Keratinocyte (primary cell): ENCODE data around the gene ASTN2. TPM values are rescaled to one million over a fixed set of nuclear protein-coding genes. Genes with fewer than 3 reads are reported as not detected.

Source experiments
- DNase-seq: peaks from one replicate; pipeline ENCODE4 v3.0.0-alpha.2; 2011; ENCODE audit warnings: low read depth, missing footprints, low spot score
- FAIRE-seq: peaks from 2 replicates; lab custom pipeline; 2011; peaks lifted over from hg19 to GRCh38; lab: Jason Lieb, UNC
- H2AFZ ChIP-seq: 2 replicates; pipeline ENCODE4 v1.6.0; 2012; ENCODE audit warnings: low read length, control low read depth, inconsistent platforms; ENCODE audit not compliant: control insufficient read depth
- H3K27ac ChIP-seq: 2 replicates; pipeline ENCODE4 v1.5.1; 2011; ENCODE audit warnings: low read length; ENCODE audit not compliant: control insufficient read depth, insufficient read depth
- H3K27me3 ChIP-seq: 3 replicates; pipeline ENCODE4 v1.6.0; 2011; ENCODE audit warnings: low read length; ENCODE audit not compliant: control insufficient read depth, insufficient read depth; ENCODE audit errors: extremely low read depth
- H3K36me3 ChIP-seq, 2 experiments: 2 replicates in 1 of 2; 3 replicates in 1 of 2; pipeline ENCODE4 v1.5.1; 2011; ENCODE audit warnings: low read length in 2 of 2, mild to moderate bottlenecking in 1 of 2; ENCODE audit not compliant: control insufficient read depth in 2 of 2, insufficient read depth in 2 of 2; ENCODE audit errors: extremely low read depth in 1 of 2
- H3K4me1 ChIP-seq: 3 replicates; pipeline ENCODE4 v1.5.1; 2011; ENCODE audit warnings: low read length; ENCODE audit not compliant: control insufficient read depth, insufficient read depth; ENCODE audit errors: extremely low read depth
- H3K4me2 ChIP-seq: 3 replicates; pipeline ENCODE4 v1.6.0; 2011; ENCODE audit warnings: low read depth, low read length; ENCODE audit not compliant: control insufficient read depth, insufficient read depth; ENCODE audit errors: extremely low read depth
- H3K4me3 ChIP-seq, 3 experiments: fragments of 200-600 bp in 1 of 3; sonication (generic) in 1 of 3; 2 replicates in 2 of 3; 3 replicates in 1 of 3; pipeline ENCODE4 v1.5.1; 2011 to 2016; ENCODE audit warnings: low read length in 3 of 3, mild to moderate bottlenecking in 3 of 3, control low read depth in 2 of 3, inconsistent platforms in 1 of 3, low read depth in 1 of 3, mixed read lengths in 1 of 3, mixed run types in 1 of 3, moderate library complexity in 1 of 3; ENCODE audit not compliant: control insufficient read depth in 2 of 3, insufficient read depth in 2 of 3; ENCODE audit errors: extremely low read depth in 1 of 3
- H3K79me2 ChIP-seq: 2 replicates; pipeline ENCODE4 v1.6.0; 2012; ENCODE audit warnings: low read length; ENCODE audit not compliant: control insufficient read depth, insufficient read depth
- H3K9ac ChIP-seq: 3 replicates; pipeline ENCODE4 v1.6.0; 2011; ENCODE audit warnings: low read length; ENCODE audit not compliant: control insufficient read depth, insufficient read depth; ENCODE audit errors: extremely low read depth
- H3K9me1 ChIP-seq: 3 replicates; pipeline ENCODE4 v1.6.0; 2011; ENCODE audit warnings: low read length; ENCODE audit not compliant: control insufficient read depth, insufficient read depth; ENCODE audit errors: extremely low read depth
- H3K9me3 ChIP-seq: 2 replicates; pipeline ENCODE4 v1.5.1; 2012; ENCODE audit warnings: low read depth, low read length; ENCODE audit not compliant: control insufficient read depth
- H4K20me1 ChIP-seq: 3 replicates; pipeline ENCODE4 v1.6.0; 2011; ENCODE audit warnings: low read length; ENCODE audit not compliant: control insufficient read depth, insufficient read depth; ENCODE audit errors: extremely low read depth
- EZH2 ChIP-seq: IDR thresholded peaks from one replicate; pipeline ENCODE4 v1.6.1; 2012; ENCODE audit warnings: inconsistent platforms, mild to moderate bottlenecking, low read length, moderate library complexity
- dilution Hi-C: fragments of 300-500 bp; cut with MboI; formaldehyde crosslinking; loops from one replicate; pipeline ENCODE4 v1.7.0; 2020; ENCODE audit warnings: low sequenced_read_pairs; ENCODE audit not compliant: extremely low pct_ligation_motif_present
- polyA plus RNA-seq, 5 experiments: library from polyadenylated mRNA; depleted of rRNA in 3 of 5; stranded (reverse) in 3 of 5; stranded (forward) in 1 of 5; unstranded in 1 of 5; fragments of >200 nt; gene quantifications; 1 replicate in 1 of 5; 2 replicates in 3 of 5; 3 replicates in 1 of 5; pipeline versions ENCODE4 v1.2.1 to v1.2.3, GENCODE V29; 2011 to 2012; ENCODE audit warnings: missing spikeins in 2 of 5, low read depth in 1 of 5, low replicate concordance in 1 of 5
- TF ChIP-seq, protein P1 (sequence below), 3 experiments: IDR thresholded peaks in 1 of 3; conservative IDR thresholded peaks in 1 of 3; optimal IDR thresholded peaks in 1 of 3; 2 replicates in 2 of 3; 3 replicates in 1 of 3; pipeline versions ENCODE3 to v1.5.1; 2011; ENCODE audit warnings: low read length in 3 of 3, mild to moderate bottlenecking in 3 of 3, moderate library complexity in 2 of 3, control low read depth in 1 of 3, inconsistent platforms in 1 of 3; ENCODE audit not compliant: insufficient read depth in 2 of 3; ENCODE audit errors: extremely low read depth in 1 of 3

ASTN2 gene
- polyA plus RNA-seq, 1 donor (not counting 4 experiments of a cell fraction or from before 2014, with no cell fraction given) = 0.31 TPM

GRCh38 chr9:117461386-117461785 lies 46.5 kb upstream of the ASTN2 start:
- H3K36me3 ChIP-seq = no peaks in the 10 kb centered on the region
- DNase-seq (no peak), FAIRE-seq (no peak)
- no peak overlapping the region for H3K27ac ChIP-seq
- H3K9ac ChIP-seq = no peak overlapping the region
- H2AFZ ChIP-seq = no peak overlapping the region
- H3K4me2 ChIP-seq = no peak overlapping the region
- dilution Hi-C loops = no loop called here
- no peaks in the 10 kb centered on the region for H3K79me2 ChIP-seq
- H3K9me1 ChIP-seq = no peaks in the 10 kb centered on the region
- TF ChIP-seq, protein P1, sequence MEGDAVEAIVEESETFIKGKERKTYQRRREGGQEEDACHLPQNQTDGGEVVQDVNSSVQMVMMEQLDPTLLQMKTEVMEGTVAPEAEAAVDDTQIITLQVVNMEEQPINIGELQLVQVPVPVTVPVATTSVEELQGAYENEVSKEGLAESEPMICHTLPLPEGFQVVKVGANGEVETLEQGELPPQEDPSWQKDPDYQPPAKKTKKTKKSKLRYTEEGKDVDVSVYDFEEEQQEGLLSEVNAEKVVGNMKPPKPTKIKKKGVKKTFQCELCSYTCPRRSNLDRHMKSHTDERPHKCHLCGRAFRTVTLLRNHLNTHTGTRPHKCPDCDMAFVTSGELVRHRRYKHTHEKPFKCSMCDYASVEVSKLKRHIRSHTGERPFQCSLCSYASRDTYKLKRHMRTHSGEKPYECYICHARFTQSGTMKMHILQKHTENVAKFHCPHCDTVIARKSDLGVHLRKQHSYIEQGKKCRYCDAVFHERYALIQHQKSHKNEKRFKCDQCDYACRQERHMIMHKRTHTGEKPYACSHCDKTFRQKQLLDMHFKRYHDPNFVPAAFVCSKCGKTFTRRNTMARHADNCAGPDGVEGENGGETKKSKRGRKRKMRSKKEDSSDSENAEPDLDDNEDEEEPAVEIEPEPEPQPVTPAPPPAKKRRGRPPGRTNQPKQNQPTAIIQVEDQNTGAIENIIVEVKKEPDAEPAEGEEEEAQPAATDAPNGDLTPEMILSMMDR (optimal IDR thresholded peaks at IDR 0.05 in 1 of 3, IDR thresholded peaks at IDR 0.05 in 1 of 3, conservative IDR thresholded peaks at IDR 0.05 in 1 of 3; ENCODE audit: extremely low read depth in 1 of 3, insufficient read depth in 2 of 3, low read length in 3 of 3) = no peak
- no peak for TF ChIP-seq EZH2
- H3K4me1 ChIP-seq = no peaks in the 10 kb centered on the region
- no peaks in the 10 kb centered on the region for H3K27me3 ChIP-seq
- H3K9me3 ChIP-seq = no peaks in the 10 kb centered on the region
- H3K4me3 ChIP-seq = no peak overlapping the region
- H4K20me1 ChIP-seq = no peaks in the 10 kb centered on the region

DNA sequence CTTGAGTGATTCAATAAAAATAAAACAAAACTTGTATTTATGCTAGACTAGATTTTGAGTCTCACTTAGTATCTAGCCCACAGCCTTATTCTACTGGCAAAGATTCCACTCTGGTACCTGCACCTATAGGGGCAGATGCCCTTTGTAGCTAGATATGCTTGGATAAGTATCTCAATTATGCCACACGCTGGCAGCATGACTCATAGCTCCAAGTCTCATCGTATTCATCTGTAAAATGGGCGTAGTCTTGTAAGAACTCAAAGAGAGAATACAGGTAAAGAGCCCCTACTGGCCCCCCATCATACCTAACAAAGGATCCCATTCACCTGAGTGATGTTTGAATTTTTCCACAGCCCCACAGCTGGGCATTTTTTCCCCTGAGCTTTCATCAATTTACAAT lies 45.9 kb upstream of the ASTN2 start:
- H4K20me1 ChIP-seq = no peaks in the 10 kb centered on the region
- dilution Hi-C loops = no loop called here
- H3K4me3 ChIP-seq = no peak overlapping the region
- H3K27ac ChIP-seq = no peak overlapping the region
- no peak for FAIRE-seq
- no peak overlapping the region for H2AFZ ChIP-seq
- no peaks in the 10 kb centered on the region for H3K9me1 ChIP-seq
- no peak overlapping the region for H3K4me2 ChIP-seq
- no peak overlapping the region for H3K9ac ChIP-seq
- no peak for TF ChIP-seq EZH2
- TF ChIP-seq, protein P1 (optimal IDR thresholded peaks at IDR 0.05 in 1 of 3, IDR thresholded peaks at IDR 0.05 in 1 of 3, conservative IDR thresholded peaks at IDR 0.05 in 1 of 3; ENCODE audit: extremely low read depth in 1 of 3, insufficient read depth in 2 of 3, low read length in 3 of 3) = no peak
- no peaks in the 10 kb centered on the region for H3K36me3 ChIP-seq
- no peaks in the 10 kb centered on the region for H3K4me1 ChIP-seq
- H3K9me3 ChIP-seq = no peaks in the 10 kb centered on the region
- H3K27me3 ChIP-seq = no peaks in the 10 kb centered on the region
- H3K79me2 ChIP-seq = no peaks in the 10 kb centered on the region
- DNase-seq = no peak
